Measurements from ENCODE around the gene GFPT1.
"Not testable (repeated sequence)": the region's sequence is repeated elsewhere in the genome, so short reads cannot be mapped to it uniquely, and the experiment has no call there.

Gene GFPT1

DNA sequence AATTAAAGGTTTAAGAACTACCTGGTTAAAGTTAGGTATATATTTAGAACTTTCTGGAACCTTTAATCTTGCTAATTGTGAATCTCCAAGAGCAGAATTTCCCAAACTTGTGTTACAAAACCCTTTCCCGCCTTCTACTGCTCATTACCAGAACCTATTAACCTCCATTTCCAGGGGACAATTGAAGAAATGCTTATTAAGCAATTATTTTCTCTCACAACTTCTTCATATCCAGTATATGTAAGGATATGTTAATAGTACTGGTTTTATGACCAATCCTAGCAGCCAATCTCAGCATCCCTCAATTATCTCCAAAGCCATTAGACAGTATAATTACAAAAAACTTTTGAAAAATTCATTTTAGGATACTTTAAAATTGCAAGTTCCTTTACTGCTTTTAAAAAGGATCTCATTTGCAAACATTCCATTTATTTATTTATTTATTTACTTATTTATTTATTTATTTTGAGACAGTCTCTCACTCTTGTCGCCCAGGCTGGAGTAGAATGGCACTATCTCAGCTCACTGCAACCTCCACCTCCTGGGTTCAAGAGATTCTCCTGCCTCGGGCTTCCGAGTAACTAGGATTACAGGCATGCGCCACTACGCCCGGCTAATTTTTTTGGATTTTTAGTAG lies 3.7 kb downstream of the GFPT1 start:
- DNase-seq = no peak

DNA sequence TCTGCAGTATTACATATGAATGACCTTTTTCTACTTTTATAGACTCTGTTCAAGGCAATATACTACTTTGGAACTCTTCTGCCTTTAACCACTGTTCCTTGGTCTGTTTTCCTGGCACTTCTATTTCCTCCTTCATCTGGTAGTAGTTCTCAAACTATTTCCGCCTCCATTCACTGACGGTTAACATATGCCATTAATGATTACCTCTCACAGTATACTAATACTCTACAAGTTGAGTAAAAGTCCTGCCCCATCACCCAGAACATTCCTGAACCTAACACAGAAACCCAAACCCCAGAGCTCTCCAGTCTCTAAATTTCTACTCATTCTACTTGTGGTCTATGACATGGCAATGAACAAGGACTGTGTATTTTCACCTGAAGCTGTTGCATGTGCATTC lies 4.5 kb downstream of the GFPT1 start:
- no peak for DNase-seq

DNA sequence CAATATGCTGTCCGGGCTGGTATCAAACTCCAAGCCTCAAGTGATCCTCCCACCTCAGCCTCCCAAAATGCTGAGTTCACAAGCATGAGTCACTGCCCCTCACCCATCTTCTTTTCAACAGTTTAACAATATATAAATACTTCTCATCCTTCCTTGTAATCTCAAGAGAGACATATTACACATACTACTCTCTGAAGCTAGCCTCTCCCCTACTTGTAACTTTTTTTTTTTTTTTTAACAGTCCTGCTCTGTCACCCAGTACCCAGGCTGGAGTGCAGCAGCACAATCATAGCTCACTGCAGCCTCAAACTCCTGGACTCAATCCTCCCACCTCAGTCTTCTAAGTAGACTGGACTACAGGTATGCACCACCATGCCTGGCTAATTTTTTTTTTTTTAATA lies 5.7 kb downstream of the GFPT1 start:
- DNase-seq = no peak

DNA sequence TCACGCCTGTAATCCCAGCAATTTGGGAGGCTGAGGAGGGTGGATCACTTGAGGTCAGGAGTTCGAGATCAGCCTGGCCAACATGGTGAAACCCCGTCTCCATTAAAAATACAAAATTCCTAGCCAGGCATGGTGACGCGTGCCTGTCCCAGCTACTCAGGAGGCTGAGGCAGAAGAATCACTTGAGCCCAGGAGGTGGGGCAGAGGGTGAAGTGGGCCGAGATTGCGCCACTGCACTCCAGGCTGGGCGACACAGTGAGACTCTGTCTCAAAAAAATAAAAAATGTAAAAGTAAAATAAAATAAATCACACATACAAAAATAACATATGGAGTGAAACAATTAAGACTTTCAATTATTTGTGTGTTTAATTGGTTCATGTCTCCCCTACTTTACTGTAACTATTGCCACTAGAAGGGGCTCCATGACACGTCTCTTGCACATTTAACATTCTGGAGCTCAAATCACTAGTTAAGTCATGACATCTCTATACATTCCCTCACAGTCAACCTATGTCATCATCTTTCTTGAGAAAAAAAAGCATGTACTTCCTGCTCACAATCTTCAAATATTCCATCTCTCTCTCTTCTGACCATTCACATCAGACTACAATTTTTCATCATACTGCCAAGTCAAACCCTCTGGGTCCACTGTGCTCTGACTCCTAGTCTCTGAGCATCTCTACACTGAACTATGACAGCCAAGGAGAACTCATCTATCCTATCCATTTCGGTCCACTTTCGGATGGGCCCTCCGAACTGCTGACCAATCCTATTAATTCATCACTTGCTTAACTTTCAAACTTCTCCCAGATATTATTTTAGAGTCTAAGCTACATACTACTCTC lies 6.7 kb downstream of the GFPT1 start:
- no peak for DNase-seq

DNA sequence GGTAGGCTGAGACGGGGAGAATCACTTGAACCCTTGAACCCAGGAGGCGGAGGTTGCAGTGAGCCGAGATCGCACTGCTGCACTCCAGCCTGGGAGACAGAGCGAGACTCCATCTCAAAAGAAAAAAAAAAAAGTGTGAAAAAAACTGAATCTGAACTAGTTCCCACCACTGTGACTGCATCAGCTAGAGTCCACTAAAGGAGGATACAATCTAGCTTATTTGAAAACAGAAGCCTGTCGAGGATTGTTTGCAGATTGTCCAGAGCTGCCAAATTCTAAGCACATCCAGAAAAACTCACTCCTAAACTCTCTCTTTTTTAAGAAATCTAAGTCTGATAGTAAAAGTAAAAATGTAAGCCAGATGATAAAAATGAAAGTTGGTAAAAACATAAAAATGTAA lies 10.6 kb downstream of the GFPT1 start:
- DNase-seq = no peak

DNA sequence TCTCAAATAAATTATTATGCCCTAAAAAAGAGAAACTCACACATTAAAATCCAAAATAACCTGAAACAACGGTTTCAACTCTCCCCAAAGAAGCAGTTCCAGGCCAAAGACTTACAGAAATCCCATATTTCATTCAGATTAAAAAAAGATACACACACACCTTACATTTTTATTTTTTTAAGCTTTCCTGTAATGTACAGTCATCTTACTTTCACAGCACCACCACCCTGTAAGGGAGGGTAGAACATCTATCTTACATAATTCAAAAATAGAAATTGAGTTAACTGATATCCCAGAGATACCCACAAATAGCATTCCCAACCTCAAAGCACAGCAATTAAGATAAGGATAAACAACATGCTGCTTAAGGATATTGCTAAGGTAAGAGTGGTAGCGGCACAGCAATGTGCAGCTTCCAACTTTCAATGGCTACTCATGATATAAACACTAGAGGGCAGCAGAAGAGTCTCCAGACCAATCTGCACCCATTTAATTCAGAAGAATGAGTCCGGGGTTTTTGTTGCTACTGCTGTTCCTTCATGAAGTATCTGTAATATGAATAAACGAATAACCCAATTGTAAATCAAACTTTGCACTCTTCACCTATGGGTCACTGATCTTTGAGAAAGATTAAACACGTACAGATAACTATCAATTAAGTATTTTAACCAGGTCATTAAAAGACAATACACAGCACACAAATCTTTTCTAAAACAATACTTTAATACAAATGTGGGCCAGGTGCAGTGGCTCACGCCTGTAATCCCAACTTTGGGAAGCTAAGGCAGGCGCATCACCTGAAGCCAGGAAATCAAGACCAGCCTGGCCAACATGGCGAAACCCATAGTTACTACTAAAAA lies 11.3 kb downstream of the GFPT1 start:
- DNase-seq = no peak

DNA sequence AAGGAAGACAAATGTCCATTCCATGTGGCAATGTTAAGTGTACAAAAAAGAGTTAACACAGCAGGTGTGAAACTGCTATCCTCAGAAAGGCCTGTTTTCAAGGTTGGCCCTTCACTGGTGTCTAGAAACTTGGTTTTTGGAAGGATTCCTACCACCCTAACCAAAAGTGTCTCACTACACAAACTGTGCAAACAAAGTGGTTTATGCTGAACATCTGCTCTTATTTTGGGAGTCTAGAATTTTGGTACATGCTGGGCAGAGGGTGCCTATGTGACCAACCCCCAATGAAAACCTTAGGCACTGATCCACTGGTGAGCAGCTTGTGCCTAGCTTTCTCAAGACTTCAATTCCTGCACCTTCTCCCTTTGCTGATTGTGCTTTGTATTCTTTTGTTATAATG lies 14.3 kb downstream of the GFPT1 start:
- DNase-seq = no peak

DNA sequence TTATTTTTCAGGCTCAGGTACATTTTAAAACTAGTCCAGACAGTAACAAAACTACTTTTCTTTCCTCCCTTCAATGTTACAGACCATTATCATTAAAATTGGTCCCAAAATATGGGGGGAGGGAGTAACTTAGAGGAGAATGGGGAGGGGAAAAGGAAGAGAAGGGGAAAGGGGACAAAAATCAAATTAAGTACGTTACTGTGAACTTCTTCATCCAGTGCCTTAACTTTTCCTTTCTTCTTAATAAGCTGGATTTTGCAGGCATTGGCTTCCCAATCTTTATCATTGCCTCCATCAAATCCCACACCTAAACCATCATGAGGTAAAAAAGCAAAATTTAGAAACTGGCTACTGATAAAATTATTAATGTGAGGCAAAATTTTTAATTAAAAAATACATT lies 17.2 kb downstream of the GFPT1 start:
- DNase-seq = no peak

DNA sequence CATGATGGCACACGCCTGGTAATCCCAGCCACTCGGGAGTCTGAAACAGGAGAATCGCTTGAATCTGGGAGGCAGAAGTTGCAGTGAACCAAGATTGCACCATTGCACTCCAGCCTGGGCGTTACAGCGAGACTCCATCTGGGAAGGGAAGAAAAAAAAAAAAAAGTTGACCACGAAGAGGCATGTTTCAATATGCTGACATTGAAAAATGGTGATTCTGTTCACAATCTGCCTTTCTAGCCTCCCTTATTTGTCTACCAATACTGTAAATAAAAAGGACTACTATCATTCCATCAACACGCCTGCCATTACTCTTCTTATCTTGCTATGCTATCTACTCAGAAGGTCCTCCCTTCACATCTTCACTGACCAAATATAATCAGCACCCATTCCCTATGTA lies 18.4 kb downstream of the GFPT1 start:
- DNase-seq = no peak

DNA sequence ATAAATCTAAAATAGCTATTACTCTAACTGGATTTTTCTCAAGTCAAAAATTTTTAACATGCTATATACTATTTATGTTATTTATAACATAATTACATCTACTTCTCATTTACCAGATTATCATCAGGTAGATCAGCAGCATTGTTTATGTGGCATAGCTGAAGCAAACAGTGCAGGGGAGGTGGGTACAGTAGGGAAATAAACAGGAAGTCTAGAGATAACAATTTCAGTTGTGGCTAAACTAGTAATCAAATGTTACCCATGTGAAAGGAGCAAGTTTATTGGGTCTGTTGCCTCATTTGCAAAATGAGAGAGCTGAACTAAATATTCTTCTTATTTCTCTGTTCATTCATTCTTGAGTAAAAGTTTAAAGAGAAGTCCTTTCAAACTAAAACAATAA lies 27.7 kb downstream of the GFPT1 start:
- no peak for DNase-seq

DNA sequence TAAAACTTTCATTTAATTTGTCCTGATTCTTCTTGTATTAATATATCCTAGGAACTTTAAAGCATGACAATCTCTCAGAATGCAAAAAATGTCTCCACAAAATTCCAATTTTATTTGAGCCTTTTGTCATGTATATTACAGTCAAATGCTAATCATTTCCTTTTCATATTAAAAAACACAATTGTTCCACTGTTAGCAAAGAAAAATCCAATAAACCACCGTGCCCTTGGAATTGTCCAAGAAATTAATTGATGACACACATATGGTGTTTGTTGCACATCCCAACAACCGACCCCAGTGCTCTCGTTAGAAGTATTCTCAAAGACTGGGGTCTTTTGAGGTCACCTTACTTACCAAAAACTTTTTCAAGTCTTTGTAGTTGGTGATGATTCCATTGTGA lies 28.1 kb downstream of the GFPT1 start:
- no peak for DNase-seq

DNA sequence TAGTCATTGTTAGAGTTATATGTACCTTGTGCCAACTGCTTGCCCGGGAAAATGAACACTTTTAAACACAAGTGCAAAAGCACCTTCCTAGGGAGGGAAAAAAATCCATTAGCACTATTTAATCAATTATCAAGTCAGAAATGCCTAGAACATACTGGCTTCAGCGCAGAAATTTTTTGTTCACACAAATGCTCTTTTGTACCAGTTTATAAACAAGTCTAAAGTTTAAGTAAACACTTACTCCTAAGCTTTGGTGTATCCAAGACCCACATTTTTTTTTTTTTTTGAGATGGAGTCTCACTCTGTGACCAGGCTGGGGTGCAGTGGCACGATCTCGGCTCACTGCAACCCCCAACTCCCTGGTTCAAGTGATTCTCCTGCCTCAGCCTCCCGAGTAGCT lies 30.6 kb downstream of the GFPT1 start:
- no peak for DNase-seq

DNA sequence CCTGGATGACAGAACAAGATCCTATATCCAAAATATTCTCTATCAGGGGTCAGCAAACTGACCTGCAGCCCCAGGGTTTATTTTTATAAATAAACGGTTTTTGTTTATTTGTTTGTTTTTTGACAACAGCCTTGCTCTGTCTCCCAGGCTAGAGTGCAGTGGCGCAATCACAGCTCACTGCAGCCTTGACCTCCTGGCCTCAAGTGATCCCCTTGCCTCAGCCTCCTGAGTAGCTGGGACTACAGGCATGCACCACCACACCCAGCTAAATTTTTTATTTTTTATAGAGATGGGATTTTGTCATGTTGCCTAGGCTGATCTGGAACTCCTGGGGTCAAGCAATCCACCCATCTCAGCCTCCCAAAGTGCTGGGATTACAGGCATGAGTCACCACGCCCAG lies 32.1 kb downstream of the GFPT1 start:
- not testable (repeated sequence) for DNase-seq

DNA sequence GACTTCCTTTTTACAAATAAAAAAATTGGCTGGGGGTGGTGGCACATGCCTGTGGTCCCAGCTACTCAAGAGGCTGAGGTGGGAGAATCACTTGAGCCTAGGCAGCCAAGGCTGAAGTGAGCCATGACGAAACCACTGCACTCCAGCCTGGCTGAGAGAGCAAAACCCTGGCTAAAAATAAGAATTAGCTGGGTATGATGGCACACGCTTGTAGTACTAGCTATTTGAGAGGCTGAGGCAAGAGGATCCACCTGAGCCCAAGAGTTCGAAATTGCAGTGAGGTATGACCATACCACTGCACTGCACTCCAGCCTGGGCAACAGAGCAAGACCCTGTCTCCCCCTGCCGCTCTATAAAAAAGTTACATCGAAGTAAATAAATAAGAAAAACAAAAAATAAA lies 33.7 kb downstream of the GFPT1 start:
- DNase-seq = no peak

DNA sequence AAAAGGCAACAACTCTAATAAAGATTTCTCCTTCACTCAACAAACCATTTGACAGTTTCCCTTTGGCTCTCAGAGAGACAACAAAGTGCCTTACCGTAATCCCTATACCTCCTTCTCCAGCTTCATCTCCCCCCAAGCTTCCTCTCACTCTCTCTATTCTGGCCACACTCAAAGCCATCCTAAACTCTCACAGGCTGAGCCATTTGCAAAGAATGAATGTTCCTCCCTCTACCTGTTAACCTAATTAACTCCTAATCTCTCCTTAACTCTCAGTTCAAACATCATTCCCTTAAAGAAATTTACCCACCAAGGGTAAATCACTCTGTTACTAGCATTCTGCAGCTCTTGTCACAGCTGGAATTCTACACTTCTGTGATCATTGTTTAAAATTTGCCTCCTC lies 38.2 kb downstream of the GFPT1 start:
- no peak for DNase-seq

DNA sequence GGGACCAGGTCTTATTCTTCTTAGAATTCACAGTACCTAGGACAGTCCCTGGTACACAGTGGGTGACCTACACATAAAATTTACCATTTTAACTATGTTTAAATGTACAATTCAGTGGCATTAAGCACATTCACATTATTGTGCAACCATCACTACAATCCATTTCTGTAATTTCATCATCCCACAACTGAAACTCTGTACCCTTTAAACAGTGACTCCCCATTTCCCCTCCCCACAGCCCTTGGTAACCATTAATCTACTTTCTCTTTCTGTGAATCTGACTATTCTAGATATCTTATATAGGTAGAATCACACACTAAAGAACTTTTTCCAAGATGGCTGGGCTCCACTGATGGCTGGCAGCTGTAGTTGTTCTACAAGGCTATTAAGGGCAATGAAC lies 41.6 kb downstream of the GFPT1 start:
- no peak for DNase-seq

DNA sequence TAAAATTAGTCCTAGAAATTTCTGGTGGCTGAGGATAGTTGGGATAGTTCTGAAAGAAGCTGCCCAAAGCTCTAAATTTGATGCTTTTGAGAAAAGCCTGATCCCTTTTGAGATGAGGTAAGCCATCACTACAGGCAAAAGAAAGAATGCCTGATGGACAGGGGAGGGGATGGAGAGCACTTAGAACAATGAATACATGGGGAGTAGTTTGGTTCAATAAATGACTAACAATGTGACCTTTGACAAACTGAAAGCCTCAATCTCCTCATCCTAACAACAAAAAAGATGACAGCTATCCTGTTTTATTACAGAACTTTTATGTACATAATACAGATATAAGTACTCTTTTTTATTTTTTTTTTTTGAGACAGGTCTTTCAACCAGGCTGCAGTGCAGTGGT lies 42.7 kb downstream of the GFPT1 start:
- no peak for DNase-seq

DNA sequence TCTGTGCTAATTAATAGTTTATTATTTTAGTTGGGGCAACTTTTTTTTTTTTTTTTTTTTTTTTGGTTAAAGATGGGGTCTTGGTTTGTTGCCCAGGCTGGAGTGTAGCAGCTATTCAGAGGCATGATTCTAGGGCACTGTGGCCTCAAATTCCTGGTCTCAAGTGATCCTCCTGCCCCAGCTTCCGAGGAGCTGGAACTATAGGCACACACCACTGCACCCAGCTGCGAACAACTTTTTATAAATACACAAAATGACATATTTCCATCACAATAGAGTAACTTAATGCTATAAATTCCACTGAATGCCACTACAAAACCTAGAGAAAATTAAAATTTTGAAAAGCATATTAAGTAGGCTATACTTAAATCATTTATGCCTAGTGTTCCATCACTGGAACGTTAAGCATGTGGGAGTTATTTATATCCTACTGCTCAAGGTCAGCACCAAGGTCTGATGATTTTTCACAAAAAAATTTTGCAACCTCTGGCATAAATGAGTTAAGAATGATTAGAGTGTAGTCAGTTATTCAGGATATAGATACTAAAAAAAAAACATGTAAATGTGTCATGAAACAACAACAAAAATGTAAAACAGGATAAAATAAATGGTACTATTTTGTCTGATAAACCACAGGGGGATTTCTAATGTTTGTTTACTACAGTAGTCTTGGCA lies 46.8 kb downstream of the GFPT1 start:
- no peak for DNase-seq

DNA sequence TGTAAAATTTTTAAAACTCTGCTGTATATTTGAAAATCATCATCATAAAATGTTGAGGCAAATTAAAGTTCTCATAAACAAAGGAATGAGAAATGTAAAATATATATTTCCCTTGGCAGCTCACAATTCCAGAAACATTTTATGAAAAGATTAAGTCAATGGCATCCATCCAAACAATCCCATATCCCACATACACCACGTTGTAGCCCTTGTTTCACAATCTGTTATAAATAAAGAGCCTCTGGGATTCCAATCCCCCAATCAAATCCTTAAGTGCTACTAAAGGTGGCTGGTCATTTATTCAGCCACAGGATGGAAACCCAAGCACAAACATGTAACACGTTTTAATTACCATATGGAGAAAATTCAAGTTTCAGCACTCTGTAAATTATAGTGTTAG lies 51.7 kb downstream of the GFPT1 start:
- DNase-seq = no peak

DNA sequence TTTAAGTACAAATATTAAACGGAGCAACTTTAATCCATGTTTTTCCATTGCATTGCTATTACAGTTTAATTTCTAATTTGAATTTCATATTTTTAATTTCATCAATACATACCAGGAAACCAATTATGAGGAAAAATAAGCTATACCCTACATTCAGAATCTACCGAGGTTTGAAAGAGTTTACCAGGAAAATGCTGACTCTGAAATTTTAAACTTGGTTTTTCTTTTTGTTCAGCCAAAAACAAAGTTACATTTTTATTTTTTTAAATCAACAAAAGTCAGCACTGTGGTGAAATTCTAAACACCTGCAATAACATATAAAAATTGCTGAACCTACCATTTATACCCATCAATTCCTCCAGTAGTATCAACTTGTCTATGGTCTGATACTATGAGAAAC lies 53.7 kb downstream of the GFPT1 start:
- no peak for DNase-seq

DNA sequence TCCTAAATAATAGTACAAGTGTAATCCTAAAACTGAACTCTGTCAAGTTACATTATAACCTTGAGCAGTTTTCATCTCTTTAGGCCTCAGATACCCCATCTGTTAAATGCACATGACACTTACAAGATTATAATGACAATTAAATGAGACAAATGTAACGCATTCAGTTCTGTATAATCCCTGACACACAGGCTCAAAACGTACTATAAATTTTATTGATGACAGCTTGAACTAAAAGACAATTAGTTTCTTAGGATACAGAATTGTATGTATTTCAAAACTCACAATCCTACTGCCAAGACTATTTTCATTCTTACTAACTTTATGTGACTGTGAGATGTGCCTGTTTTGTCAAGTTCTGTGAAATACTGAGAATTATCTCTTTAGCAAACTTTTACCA lies 56.2 kb downstream of the GFPT1 start:
- DNase-seq = no peak

DNA sequence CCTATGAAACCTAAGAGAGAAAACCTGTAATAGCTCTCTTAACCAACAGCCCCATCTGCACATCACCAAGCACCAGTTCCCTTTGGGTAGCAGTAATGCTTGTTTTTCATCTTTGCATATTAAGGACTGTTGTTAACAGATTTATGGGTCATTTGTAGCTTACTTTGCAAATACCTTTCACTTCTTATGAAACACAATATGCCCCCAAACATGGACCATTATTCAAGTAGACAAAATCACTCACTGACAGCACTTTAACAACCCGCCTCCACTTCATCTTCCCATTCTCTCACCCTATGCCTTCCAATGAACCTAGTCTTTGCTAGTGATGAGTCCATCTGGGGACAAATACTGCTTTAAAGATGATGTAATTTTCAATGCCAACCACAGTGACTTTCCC lies 64.4 kb downstream of the GFPT1 start:
- no peak for DNase-seq

DNA sequence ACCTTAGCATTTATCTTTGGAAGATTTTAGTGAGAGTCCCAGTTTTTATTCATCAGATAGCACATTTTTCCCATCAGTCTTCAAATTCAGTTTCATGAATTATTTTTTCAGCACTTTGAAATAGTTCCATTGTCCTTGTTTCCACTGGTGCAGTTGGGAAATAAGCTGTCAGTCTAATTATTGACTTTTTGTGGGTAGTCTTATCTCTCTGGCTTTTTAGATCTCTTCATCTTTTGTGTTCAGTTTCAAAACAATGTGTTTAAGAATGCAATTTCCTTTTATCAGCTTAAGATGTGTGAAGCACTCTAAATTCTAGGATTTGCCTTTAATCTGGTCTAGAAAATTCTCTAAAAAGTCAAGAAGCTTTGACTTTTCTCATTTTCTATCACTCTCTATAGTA lies 70.5 kb downstream of the GFPT1 start:
- DNase-seq = no peak

Measured in NCI-H2029 (cell line).